ENCODE measurements around the gene ZFHX3. TPM values are rescaled to one million over a fixed set of nuclear protein-coding genes. Genes with fewer than 3 reads are reported as not detected.

The ZFHX3 gene
- total RNA-seq, 8 experiments from 2014 or later = 7.4 to 31.9 (median 21.7) TPM

DNA sequence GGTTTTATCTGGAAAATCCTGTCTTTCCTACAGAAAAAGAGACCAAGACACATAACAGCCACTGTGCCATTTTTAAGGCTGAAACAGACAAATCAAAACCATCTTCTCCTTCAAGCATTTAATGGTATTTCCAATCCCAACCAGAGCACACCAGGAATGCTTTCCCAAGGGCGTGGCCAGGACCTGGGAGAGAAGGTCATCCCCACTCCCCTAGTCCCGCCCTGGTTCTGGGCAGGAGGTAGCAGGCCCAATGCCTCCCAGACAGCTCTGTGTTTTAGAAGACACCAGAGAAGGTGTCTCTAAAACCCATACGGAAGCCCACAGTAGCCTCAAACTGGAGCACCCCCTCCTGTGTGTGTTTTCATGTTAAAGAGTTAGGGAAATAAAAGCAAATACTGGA is 214.4 kb downstream of the ZFHX3 start:
- Histone ChIP-seq H3K4me3 (no peak overlapping the region), H3K4me1 (replicated peaks in 1 of 2) (peaks cover 48 to 50% of the 10 kb centered on the region in 2 donors), H3K27ac (no peak overlapping the region)
- ATAC-seq (replicated peaks in 6 of 8) = no peak
- WGBS, 10 experiments = 83 to 100% (median 88%) methylated on average over 1 to 2 of the region's 3 CpGs; no CpG with 5 or more reads in 7 of the 10 experiments
- in situ Hi-C loops (cut with MboI; ENCODE audit: low pct_unique_long_range_greater_than_20kb in 2 of 9, low sequenced_read_pairs in 9 of 9, unreplicated experiment in 9 of 9) = loop anchor here in 4 of 9 experiments (25.0 kb wide), 4 partner anchors 204 to 1054 kb away; partner anchors contain the start of gene ZFHX3 (in 1 of the 4)

- ATAC-seq (replicated peaks in 6 of 8) = peak; percentile 82 to 97 (median 90)
- H3K4me3 ChIP-seq = no peak overlapping the region
- peaks cover 41 to 43% of the 10 kb centered on the region in 2 donors for H3K4me1 ChIP-seq (replicated peaks in 1 of 2)
- H3K27ac ChIP-seq = peak overlapping the region; percentile 4 to 36
- WGBS, 10 experiments = 19 to 74% (median 37%) methylated on average over 2 to 13 of the region's 13 CpGs; no CpG with 5 or more reads in 2 of the 10 experiments
- in situ Hi-C loops (cut with MboI; ENCODE audit: low pct_unique_long_range_greater_than_20kb in 2 of 9, low sequenced_read_pairs in 9 of 9, unreplicated experiment in 9 of 9) = loop anchor here in 4 of 9 experiments (25.0 kb wide), 4 partner anchors 205 to 1055 kb away; partner anchors contain the start of gene ZFHX3 (in 1 of the 4)
Observed at GRCh38 chr16:72832621-72833248, 215.2 kb downstream of the ZFHX3 start.

DNA sequence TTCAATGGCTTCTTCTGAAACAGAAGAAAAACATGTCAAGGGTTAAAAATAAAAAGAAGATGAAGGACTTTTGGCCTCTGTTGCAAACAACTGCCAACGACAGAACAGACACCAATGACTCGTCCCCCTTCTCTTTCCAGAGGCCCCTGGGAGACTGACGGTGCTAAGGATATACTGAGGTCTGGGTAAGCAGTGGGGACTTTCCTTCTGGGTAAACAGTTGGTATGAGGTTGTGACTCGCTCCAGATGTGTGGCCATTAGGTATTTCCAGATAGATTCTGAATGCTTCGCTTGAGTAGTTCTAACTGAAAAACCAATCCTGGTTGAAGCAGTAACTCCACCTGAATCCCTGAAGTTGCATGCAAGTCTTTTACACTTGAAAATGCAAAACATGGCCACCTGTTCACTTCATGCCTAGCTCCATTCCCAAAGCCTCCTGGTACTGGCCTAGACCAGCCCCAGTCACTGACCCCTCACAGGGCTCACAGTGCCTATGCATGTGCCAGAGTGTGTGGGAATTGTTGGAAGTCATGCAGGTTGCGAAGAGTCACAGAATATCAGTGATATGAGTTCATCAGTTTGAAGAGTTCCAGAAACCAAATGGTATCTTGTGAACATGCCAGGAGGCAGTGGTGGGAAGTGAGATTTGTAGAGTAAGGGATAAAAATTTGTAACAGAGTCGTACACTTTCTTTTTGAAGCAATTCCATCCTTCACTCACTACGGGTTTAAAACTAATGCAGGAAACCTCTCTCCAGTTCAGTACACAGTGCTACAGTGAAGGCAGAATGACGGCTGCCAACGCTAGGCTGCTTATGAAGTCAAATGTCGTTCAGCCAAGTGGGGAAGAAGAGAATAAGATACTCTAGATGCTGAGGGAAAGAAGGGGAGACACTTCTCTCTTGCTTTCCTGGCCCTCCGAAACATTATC is 217.8 kb downstream of the ZFHX3 start:
- Histone ChIP-seq H3K4me1 (replicated peaks in 1 of 2) (peaks cover 22 to 33% of the 10 kb centered on the region in 2 donors), H3K27ac (no peak overlapping the region), H3K4me3 (no peak overlapping the region)
- in situ Hi-C loops (cut with MboI; ENCODE audit: low pct_unique_long_range_greater_than_20kb in 2 of 9, low sequenced_read_pairs in 9 of 9, unreplicated experiment in 9 of 9) = loop anchor here in 4 of 9 experiments (25.0 kb wide), 4 partner anchors 207 to 1057 kb away; partner anchors contain the start of gene ZFHX3 (in 1 of the 4)
- ATAC-seq (replicated peaks in 6 of 8) = no peak
- WGBS, 10 experiments = 80 to 100% (median 92%) methylated on average over 2 to 11 of the region's 12 CpGs; no CpG with 5 or more reads in 2 of the 10 experiments

- H3K4me3 ChIP-seq = no peak overlapping the region
- WGBS, 10 experiments = 60 to 97% (median 92%) methylated on average over 2 to 6 of the region's 7 CpGs
- peak in 3 of 8 experiments; percentile 39 to 79 (median 43) for ATAC-seq (replicated peaks in 6 of 8)
- H3K27ac ChIP-seq = peak overlapping the region in 1 of 2 donors; percentile 18
- peaks cover 7 to 14% of the 10 kb centered on the region in 2 donors for H3K4me1 ChIP-seq (replicated peaks in 1 of 2)
- in situ Hi-C loops (cut with MboI; ENCODE audit: low pct_unique_long_range_greater_than_20kb in 2 of 9, low sequenced_read_pairs in 9 of 9, unreplicated experiment in 9 of 9) = loop anchor here in 4 of 9 experiments (25.0 kb wide), 4 partner anchors 209 to 1059 kb away; partner anchors contain the start of gene ZFHX3 (in 1 of the 4)
Observed at GRCh38 chr16:72827866-72828265, 220.1 kb downstream of the ZFHX3 start.

DNA sequence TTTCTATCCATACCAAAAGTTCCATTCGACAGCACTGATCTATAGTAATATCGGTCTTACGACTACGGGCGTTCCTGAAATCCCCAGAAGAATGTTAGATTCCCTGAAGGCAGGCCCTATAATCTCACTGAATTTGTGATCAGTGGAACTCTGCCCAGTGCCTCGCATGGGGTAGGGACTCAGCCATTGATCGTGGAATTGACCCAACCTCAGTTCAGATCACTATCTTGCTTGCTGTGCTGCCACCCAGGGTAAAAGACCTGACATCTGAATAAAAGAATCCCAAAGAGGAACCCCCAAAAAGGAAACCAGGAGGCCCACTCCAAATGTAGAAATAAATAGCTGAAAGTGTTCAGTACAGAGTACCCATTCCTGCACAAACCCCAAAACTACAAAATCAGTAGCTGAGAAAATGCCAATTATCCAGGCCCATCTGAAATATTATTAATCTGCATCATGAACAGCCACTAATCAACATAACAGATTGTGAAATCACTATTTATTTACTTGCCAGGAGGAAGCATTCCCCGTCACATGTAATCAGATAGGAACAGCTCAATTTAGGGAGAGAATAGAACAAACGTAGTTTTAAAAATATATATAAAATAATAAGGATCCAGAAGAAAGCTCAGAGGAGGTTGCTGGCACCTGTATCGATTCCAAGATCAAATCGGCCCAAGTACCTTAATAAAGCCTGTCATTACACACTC is 221.9 kb downstream of the ZFHX3 start:
- Histone ChIP-seq H3K4me1 (replicated peaks in 1 of 2) (peaks cover 0 to 4% of the 10 kb centered on the region in 2 donors), H3K27ac (no peak overlapping the region), H3K4me3 (no peak overlapping the region)
- ATAC-seq (replicated peaks in 6 of 8) = no peak
- in situ Hi-C loops (cut with MboI; ENCODE audit: low pct_unique_long_range_greater_than_20kb in 2 of 9, low sequenced_read_pairs in 9 of 9, unreplicated experiment in 9 of 9) = loop anchor here in 4 of 9 experiments (25.0 kb wide), 4 partner anchors 211 to 1061 kb away; partner anchors contain the start of gene ZFHX3 (in 1 of the 4)
- 86 to 100% (median 96%) methylated on average over 1 to 11 of the region's 11 CpGs for WGBS, 10 experiments

DNA sequence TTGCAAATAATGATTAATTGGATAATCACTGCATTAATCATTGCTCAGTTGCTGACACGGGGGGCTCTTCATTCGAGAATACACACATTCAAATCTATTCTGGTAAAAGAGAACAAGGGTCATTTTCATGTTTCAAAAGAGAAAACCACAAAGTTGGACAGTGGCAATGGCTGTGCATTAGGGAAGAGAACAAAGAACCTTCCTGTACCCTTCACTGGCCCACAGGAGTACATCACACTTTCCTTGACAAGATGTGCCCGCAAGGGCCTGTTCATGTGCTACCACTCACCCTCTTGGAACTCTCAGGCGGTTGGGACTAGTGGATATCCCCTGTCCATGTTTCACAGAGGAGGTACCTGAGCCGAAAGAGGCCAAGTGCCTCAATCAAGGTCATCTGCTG is 223.2 kb downstream of the ZFHX3 start:
- no peak for ATAC-seq (replicated peaks in 6 of 8)
- Histone ChIP-seq H3K27ac (no peak overlapping the region), H3K4me3 (no peak overlapping the region), H3K4me1 (replicated peaks in 1 of 2) (peaks cover 0 to 4% of the 10 kb centered on the region in 2 donors)
- WGBS, 10 experiments = 61 to 100% (median 100%) methylated on average over 1 to 4 of the region's 5 CpGs; no CpG with 5 or more reads in 3 of the 10 experiments
- in situ Hi-C loops (cut with MboI; ENCODE audit: low pct_unique_long_range_greater_than_20kb in 2 of 9, low sequenced_read_pairs in 9 of 9, unreplicated experiment in 9 of 9) = loop anchor here in 4 of 9 experiments (25.0 kb wide), 4 partner anchors 213 to 1063 kb away; partner anchors contain the start of gene ZFHX3 (in 1 of the 4)

DNA sequence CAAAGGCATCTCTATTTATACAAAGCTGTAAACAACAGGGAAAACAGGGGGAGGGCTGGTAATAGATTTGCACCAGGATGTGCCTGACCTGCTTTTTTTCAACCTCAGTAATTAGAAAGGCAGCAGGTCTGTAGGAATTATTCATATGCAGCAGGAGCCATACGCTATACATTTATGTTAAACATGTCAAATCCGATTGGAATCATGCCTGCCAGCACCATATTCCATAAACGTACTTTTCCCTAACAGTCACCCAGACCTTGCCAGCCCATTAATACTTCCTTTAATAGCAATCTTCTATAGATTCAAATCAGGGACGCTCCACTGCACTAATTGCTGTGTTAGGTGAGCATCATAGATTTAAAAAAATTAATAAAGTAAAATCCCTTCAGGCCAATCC is 223.9 kb downstream of the ZFHX3 start:
- ATAC-seq (replicated peaks in 6 of 8) = no peak
- peaks cover 0 to 4% of the 10 kb centered on the region in 2 donors for H3K4me1 ChIP-seq (replicated peaks in 1 of 2)
- H3K4me3 ChIP-seq = no peak overlapping the region
- no peak overlapping the region for H3K27ac ChIP-seq
- in situ Hi-C loops (cut with MboI; ENCODE audit: low pct_unique_long_range_greater_than_20kb in 2 of 9, low sequenced_read_pairs in 9 of 9, unreplicated experiment in 9 of 9) = no loop called here
- 29 to 100% (median 80%) methylated on average over 1 to 4 of the region's 4 CpGs for WGBS, 10 experiments

DNA sequence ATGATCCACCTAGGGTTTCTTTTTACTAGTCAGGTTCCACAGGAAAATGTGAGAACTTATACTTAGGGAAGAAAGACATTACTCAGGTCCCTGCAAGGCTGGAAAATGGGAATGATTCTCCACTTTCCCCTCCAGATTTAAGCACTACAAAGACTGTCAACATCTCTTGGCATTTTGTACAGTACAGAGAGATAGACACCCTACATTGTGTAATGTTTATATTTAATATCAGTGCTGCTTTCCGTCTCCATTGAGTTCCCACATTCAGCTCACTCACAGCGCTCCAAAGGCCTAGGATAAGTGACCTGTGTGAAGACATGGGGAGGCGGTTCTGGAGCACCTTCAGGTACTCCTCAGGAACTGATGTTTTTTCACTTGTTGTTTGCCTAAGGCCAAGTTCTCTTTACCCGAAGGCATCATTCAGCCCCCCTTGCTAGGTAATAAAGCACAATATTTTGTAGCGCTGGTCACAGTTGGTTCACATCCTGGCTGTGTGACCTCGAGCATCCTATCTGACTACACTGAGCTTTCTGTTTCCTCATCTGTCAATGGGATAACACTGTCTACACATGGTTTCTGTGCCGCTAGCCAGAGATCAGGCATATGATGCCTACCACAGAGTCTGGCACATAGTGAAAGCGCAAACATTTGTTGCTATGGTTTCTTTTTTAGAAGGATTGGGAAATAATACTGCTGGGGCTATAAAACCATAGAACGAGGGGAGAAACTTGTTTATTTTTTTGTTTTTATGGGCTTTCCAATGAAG is 226.6 kb downstream of the ZFHX3 start:
- in situ Hi-C loops (cut with MboI; ENCODE audit: low pct_unique_long_range_greater_than_20kb in 2 of 9, low sequenced_read_pairs in 9 of 9, unreplicated experiment in 9 of 9) = no loop called here
- peak in 1 of 8 experiments; percentile 11 for ATAC-seq (replicated peaks in 6 of 8)
- Histone ChIP-seq H3K4me1 (replicated peaks in 1 of 2) (peaks cover 0 to 4% of the 10 kb centered on the region in 2 donors), H3K4me3 (no peak overlapping the region), H3K27ac (no peak overlapping the region)
- WGBS, 10 experiments = 90 to 100% (median 97%) methylated on average over 1 to 8 of the region's 9 CpGs; no CpG with 5 or more reads in 1 of the 10 experiments

DNA sequence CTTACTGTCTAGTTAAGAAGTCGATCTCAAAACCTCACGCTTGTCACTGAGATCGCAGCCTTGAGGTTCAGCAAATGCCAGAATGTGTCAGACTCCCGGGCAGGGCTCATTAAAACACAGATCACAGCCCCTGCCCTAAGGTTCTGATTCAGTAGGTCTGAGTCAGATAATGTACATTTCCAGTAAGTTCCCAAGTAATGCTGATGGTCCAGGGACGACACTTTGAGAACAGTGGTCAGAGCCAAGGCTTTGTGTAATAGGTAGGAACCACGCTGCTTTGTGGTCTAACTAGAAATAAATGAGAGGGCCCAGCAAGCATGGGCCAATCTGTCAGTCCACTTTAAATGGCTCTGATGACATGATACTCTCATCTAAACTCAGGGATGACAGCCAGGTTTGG is 228.6 kb downstream of the ZFHX3 start:
- ATAC-seq (replicated peaks in 6 of 8) = peak in 7 of 8 experiments; percentile 27 to 98 (median 70)
- Histone ChIP-seq H3K27ac (no peak overlapping the region), H3K4me3 (no peak overlapping the region), H3K4me1 (replicated peaks in 1 of 2) (peaks cover 3 to 8% of the 10 kb centered on the region in 2 donors)
- in situ Hi-C loops (cut with MboI; ENCODE audit: low pct_unique_long_range_greater_than_20kb in 2 of 9, low sequenced_read_pairs in 9 of 9, unreplicated experiment in 9 of 9) = no loop called here
- WGBS, 10 experiments = 0 to 92% (median 81%) methylated on average over 1 to 5 of the region's 6 CpGs; no CpG with 5 or more reads in 3 of the 10 experiments

GRCh38 chr16:72818236-72818845 is 229.6 kb downstream of the ZFHX3 start:
- Histone ChIP-seq H3K27ac (no peak overlapping the region), H3K4me1 (replicated peaks in 1 of 2) (peaks cover 11% of the 10 kb centered on the region in 2 donors), H3K4me3 (no peak overlapping the region)
- WGBS, 10 experiments = 40 to 100% (median 94%) methylated on average over 1 to 4 of the region's 4 CpGs; no CpG with 5 or more reads in 1 of the 10 experiments
- ATAC-seq (replicated peaks in 6 of 8) = no peak
- in situ Hi-C loops (cut with MboI; ENCODE audit: low pct_unique_long_range_greater_than_20kb in 2 of 9, low sequenced_read_pairs in 9 of 9, unreplicated experiment in 9 of 9) = no loop called here

Measured in motor neuron (in vitro differentiated cells).